ENCODE data around the gene ADAM8. TPM values are rescaled to one million over a fixed set of nuclear protein-coding genes. Genes with fewer than 3 reads are reported as not detected.

ADAM8 gene
- total RNA-seq, 4 donors from 2014 or later: 3.3 to 5.7 (median 4.3) TPM

DNA sequence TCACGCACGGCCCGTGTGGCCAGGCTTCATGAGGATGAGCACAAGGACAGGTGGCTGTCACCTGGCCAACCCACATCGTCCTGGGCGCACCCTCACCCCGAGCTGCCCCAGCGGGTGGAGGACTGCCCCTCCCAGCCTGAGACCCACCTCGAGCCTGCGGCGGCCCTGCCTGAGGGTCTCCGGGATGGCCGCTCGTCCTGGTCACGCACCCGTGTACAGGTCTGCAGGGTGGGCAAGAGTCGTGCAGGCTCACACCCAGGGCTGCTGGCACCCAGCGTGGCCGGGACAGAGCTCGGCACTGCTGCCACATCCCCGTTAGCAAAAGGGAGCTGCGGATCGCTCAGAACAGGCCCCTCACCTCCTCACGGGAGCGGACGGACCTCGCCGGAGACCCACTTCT is 61.1 kb downstream of the ADAM8 start:
- Histone ChIP-seq H3K27ac (no peak overlapping the region), H3K4me3 (no peak overlapping the region), H3K27me3 (peaks cover 0 to 54% (median 6%) of the 10 kb centered on the region in 4 donors), H3K4me1 (no peaks in the 10 kb centered on the region), H3K9me3 (no peaks in the 10 kb centered on the region), H3K36me3 (no peaks in the 10 kb centered on the region)
- intact Hi-C loops (cut with DNase I): no loop called here
- no peak for TF ChIP-seq POLR2A (IDR thresholded peaks at IDR 0.05)
- TF ChIP-seq, protein P1, sequence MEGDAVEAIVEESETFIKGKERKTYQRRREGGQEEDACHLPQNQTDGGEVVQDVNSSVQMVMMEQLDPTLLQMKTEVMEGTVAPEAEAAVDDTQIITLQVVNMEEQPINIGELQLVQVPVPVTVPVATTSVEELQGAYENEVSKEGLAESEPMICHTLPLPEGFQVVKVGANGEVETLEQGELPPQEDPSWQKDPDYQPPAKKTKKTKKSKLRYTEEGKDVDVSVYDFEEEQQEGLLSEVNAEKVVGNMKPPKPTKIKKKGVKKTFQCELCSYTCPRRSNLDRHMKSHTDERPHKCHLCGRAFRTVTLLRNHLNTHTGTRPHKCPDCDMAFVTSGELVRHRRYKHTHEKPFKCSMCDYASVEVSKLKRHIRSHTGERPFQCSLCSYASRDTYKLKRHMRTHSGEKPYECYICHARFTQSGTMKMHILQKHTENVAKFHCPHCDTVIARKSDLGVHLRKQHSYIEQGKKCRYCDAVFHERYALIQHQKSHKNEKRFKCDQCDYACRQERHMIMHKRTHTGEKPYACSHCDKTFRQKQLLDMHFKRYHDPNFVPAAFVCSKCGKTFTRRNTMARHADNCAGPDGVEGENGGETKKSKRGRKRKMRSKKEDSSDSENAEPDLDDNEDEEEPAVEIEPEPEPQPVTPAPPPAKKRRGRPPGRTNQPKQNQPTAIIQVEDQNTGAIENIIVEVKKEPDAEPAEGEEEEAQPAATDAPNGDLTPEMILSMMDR (IDR thresholded peaks at IDR 0.05): no peak
- no peak for DNase-seq
- 87 to 90% methylated on average over 7 to 8 of the region's 27 CpGs for WGBS, 2 donors

- Histone ChIP-seq H3K27me3 (peaks cover 0 to 48% (median 5%) of the 10 kb centered on the region in 4 donors), H3K4me3 (no peak overlapping the region), H3K9me3 (no peaks in the 10 kb centered on the region), H3K4me1 (no peaks in the 10 kb centered on the region), H3K27ac (no peak overlapping the region), H3K36me3 (no peaks in the 10 kb centered on the region)
- no peak for TF ChIP-seq POLR2A (IDR thresholded peaks at IDR 0.05)
- TF ChIP-seq, protein P1 (IDR thresholded peaks at IDR 0.05): no peak
- WGBS, 2 donors: 60 to 65% methylated on average over 3 to 7 of the region's 28 CpGs
- DNase-seq: no peak
- intact Hi-C loops (cut with DNase I): no loop called here
Measured at GRCh38 chr10:133214468-133215410, 61.9 kb downstream of the ADAM8 start.

DNA sequence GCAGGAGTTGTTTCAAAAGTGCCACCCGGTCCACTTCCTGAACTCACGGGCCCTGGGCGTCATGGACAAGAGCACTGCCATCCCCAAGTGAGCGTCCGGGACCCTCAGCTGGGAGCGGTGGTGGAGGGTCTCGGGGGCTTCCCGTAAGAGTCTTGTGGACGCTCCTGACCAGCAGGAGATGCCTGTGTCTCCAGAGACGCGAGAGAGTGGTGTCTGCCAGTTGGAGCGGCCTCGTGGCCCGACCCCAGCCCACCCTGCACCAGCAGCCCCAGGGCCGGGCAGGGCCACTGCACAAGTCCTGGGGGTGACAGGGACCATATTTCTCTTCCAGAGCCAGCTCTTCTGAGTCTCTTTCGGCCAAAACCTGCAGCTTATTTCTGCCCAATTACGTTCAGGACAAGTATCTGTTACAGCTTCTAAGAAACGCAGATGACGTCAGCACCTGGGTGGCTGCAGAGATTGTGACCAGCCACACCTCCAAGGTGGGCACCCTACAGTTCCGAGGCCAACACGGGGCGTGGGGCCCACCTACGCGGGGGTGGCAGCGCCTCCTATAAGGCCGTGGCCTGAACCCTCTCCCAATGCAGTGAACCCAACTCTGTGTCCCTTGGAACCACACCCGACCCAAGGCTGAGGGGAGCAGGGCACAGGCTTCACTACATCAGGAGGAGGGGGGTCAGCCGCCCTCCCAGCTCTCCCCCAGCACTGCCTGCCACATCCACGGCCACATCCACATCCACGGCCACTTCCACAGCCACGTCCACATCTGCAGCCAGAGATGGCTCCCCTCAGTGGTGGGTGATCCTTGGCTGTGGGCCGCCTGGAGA is 62.8 kb downstream of the ADAM8 start:
- WGBS, 2 donors: 74 to 96% methylated on average over 4 to 16 of the region's 32 CpGs
- no peak overlapping the region for H3K4me3 ChIP-seq
- H3K27me3 ChIP-seq: peaks cover 0 to 39% (median under 1%) of the 10 kb centered on the region in 4 donors
- TF ChIP-seq, protein P1 (IDR thresholded peaks at IDR 0.05): no peak
- TF ChIP-seq POLR2A (IDR thresholded peaks at IDR 0.05): no peak
- no peaks in the 10 kb centered on the region for H3K4me1 ChIP-seq
- intact Hi-C loops (cut with DNase I): no loop called here
- DNase-seq: no peak
- H3K27ac ChIP-seq: no peak overlapping the region
- no peaks in the 10 kb centered on the region for H3K9me3 ChIP-seq
- no peaks in the 10 kb centered on the region for H3K36me3 ChIP-seq

- WGBS, 2 donors: no CpG with 5 or more reads among the region's 20 CpGs
Measured at GRCh38 chr10:133212853-133213494, 63.7 kb downstream of the ADAM8 start.

More at GRCh38 chr10:133212853-133213494, 63.7 kb downstream of the ADAM8 start:
- no peak overlapping the region for H3K27ac ChIP-seq
- no peaks in the 10 kb centered on the region for H3K4me1 ChIP-seq
- intact Hi-C loops (cut with DNase I): no loop called here
- TF ChIP-seq POLR2A (IDR thresholded peaks at IDR 0.05): no peak
- TF ChIP-seq, protein P1 (IDR thresholded peaks at IDR 0.05): no peak
- H3K36me3 ChIP-seq: no peaks in the 10 kb centered on the region
- DNase-seq: no peak
- no peaks in the 10 kb centered on the region for H3K9me3 ChIP-seq
- H3K4me3 ChIP-seq: no peak overlapping the region
- peaks cover 0 to 31% (median 0%) of the 10 kb centered on the region in 4 donors for H3K27me3 ChIP-seq

Other genes with a start within 250 kb of the ADAM8 start
- not detected for gene ADGRA1, start 188.9 kb downstream of the ADAM8 start, total RNA-seq
- under 1 TPM in 3 of 4 donors, not detected in 1; 0.19 to 0.64 (median 0.53) TPM for gene KNDC1, start 116.6 kb downstream of the ADAM8 start, total RNA-seq
- not detected for gene UTF1, start 46.7 kb downstream of the ADAM8 start, total RNA-seq
- under 1 TPM in 3 of 4 donors, not detected in 1; 0.13 to 0.95 (median 0.82) TPM for gene VENTX, start 39.0 kb downstream of the ADAM8 start, total RNA-seq
- 10 to 100 TPM; 28.4 to 44.4 (median 38.9) TPM for gene TUBGCP2, start 32.0 kb upstream of the ADAM8 start, total RNA-seq
- 10 to 100 TPM; 16.1 to 26.7 (median 17.7) TPM for gene ZNF511, start 32.0 kb upstream of the ADAM8 start, total RNA-seq
- not detected for gene CALY, start 60.0 kb upstream of the ADAM8 start, total RNA-seq
- not detected for gene PRAP1, start 70.5 kb upstream of the ADAM8 start, total RNA-seq
- gene FUOM, start 81.2 kb upstream of the ADAM8 start, total RNA-seq: 10 to 100 TPM in 2 of 4 donors, 1 to 10 TPM in 2; 6.7 to 17.7 (median 12.5) TPM
- gene ECHS1, start 96.5 kb upstream of the ADAM8 start, total RNA-seq: 100 to 1,000 TPM in 2 of 4 donors, 10 to 100 TPM in 2; 75.0 to 115 (median 99.2) TPM
- 10 to 100 TPM; 11.5 to 16.6 (median 15.9) TPM for gene PAOX, start 102.4 kb upstream of the ADAM8 start, total RNA-seq
- gene MTG1, start 117.3 kb upstream of the ADAM8 start, total RNA-seq: 10 to 100 TPM; 24.6 to 32.8 (median 27.1) TPM
- gene SPRN, start 147.8 kb upstream of the ADAM8 start, total RNA-seq: not detected
- gene SCART1, start 177.1 kb upstream of the ADAM8 start, total RNA-seq: 1 to 10 TPM in 1 of 4 donors, under 1 TPM in 3; 0.06 to 2.5 (median 0.35) TPM

All from esophagus squamous epithelium (tissue), 5 donors.